Measurements from ENCODE around the gene MRPL18.
A peak's percentile ranks its signal among the peaks of the same experiment; 100 is the strongest.

MRPL18 gene

GRCh38 chr6:159777240-159777904, 12.9 kb upstream of the MRPL18 start:
- no peak for TF ChIP-seq CTCF (conservative IDR thresholded peaks at IDR 0.05)
- H3K27ac ChIP-seq = no peak overlapping the region

GRCh38 chr6:159778131-159778530, 12.1 kb upstream of the MRPL18 start:
- H3K27ac ChIP-seq = no peak overlapping the region
- TF ChIP-seq CTCF (conservative IDR thresholded peaks at IDR 0.05) = no peak

GRCh38 chr6:159778542-159779103, 11.6 kb upstream of the MRPL18 start:
- no peak for TF ChIP-seq CTCF (conservative IDR thresholded peaks at IDR 0.05)
- no peak overlapping the region; the same call in 1 of the 2 replicates for H3K27ac ChIP-seq

GRCh38 chr6:159788276-159788675, 2.0 kb upstream of the MRPL18 start:
- peak overlapping the region; percentile 92 for H3K27ac ChIP-seq
- no peak for TF ChIP-seq CTCF (conservative IDR thresholded peaks at IDR 0.05)

- no peak for TF ChIP-seq CTCF (conservative IDR thresholded peaks at IDR 0.05)
Observed at GRCh38 chr6:159788753-159789376, 1.4 kb upstream of the MRPL18 start.

GRCh38 chr6:159789377-159790148, 704 bp upstream of the MRPL18 start, which contains the start of gene TCP1:
TCP1 (minus strand) TSS chr6:159789602; CDS start chr6:159789468, 134 bp downstream.
- no peak for TF ChIP-seq CTCF (conservative IDR thresholded peaks at IDR 0.05)
- H3K27ac ChIP-seq = peak within 1 kb of the TSS; percentile 92

More at GRCh38 chr6:159788753-159789376, 1.4 kb upstream of the MRPL18 start:
- peak overlapping the region; percentile 92 for H3K27ac ChIP-seq
